Parathyroid adenoma (tissue), 2 donors: ENCODE measurements around the gene GAK.
"Not testable (repeated sequence)": the region's sequence is repeated elsewhere in the genome, so short reads cannot be mapped to it uniquely, and the experiment has no call there.

Source experiments
- H2AFZ ChIP-seq: fragments of 300-600 bp; sonication (generic); one replicate; pipeline ENCODE4 v1.7.0; 2017; ENCODE audit warnings: antibody characterized with exemption, mild to moderate bottlenecking
- H3K27ac ChIP-seq: fragments of 300-600 bp; sonication (generic); one replicate; pipeline ENCODE4 v1.7.0; 2017
- H3K27me3 ChIP-seq: fragments of 300-600 bp; sonication (generic); one replicate; pipeline ENCODE4 v1.7.0; 2017; ENCODE audit warnings: low read length; ENCODE audit not compliant: control insufficient read depth, insufficient read depth
- H3K36me3 ChIP-seq: fragments of 300-600 bp; sonication (generic); one replicate; pipeline ENCODE4 v1.7.0; 2017; ENCODE audit warnings: low read length; ENCODE audit not compliant: control insufficient read depth, insufficient read depth
- H3K4me1 ChIP-seq: fragments of 300-600 bp; sonication (generic); one replicate; pipeline ENCODE4 v1.7.0; 2017; ENCODE audit warnings: control low read depth
- H3K4me2 ChIP-seq: fragments of 300-600 bp; sonication (generic); one replicate; pipeline ENCODE4 v1.7.0; 2017; ENCODE audit warnings: low read length
- H3K4me3 ChIP-seq: fragments of 300-600 bp; sonication (generic); one replicate; pipeline ENCODE4 v1.7.0; 2017; ENCODE audit warnings: low read depth, low read length
- H3K79me2 ChIP-seq: fragments of 300-600 bp; sonication (generic); one replicate; pipeline ENCODE4 v1.7.0; 2017; ENCODE audit warnings: control low read depth
- H3K9ac ChIP-seq: fragments of 300-600 bp; sonication (generic); one replicate; pipeline ENCODE4 v1.7.0; 2017; ENCODE audit warnings: mild to moderate bottlenecking
- H3K9me3 ChIP-seq: fragments of 300-600 bp; sonication (generic); one replicate; pipeline ENCODE4 v1.7.0; 2017; ENCODE audit warnings: low read length; ENCODE audit not compliant: control insufficient read depth
- CTCF ChIP-seq: fragments of 300-600 bp; sonication (generic); IDR thresholded peaks from one replicate; pipeline ENCODE4 v1.7.0; 2017; ENCODE audit warnings: antibody characterized with exemption, mild to moderate bottlenecking
- donor health status: primary hyperparathyroidism.

Gene GAK

GRCh38 chr4:925771-926500 lies 6.2 kb downstream of the GAK start:
- Histone ChIP-seq H3K9ac (no peak overlapping the region), H3K4me2 (no peak overlapping the region), H3K36me3 (no peaks in the 10 kb centered on the region), H3K9me3 (no peaks in the 10 kb centered on the region), H3K79me2 (peaks cover 43% of the 10 kb centered on the region), H3K27me3 (no peaks in the 10 kb centered on the region), H3K4me3 (no peak overlapping the region), H3K4me1 (peaks cover 3% of the 10 kb centered on the region), H3K27ac (no peak overlapping the region), H2AFZ (no peak overlapping the region)
- TF ChIP-seq CTCF, result no peak

- TF ChIP-seq CTCF, result no peak
- Histone ChIP-seq H3K4me2 (no peak overlapping the region), H2AFZ (no peak overlapping the region), H3K79me2 (peaks cover 46% of the 10 kb centered on the region), H3K9ac (no peak overlapping the region), H3K4me1 (no peaks in the 10 kb centered on the region), H3K9me3 (no peaks in the 10 kb centered on the region), H3K27ac (no peak overlapping the region), H3K36me3 (no peaks in the 10 kb centered on the region), H3K4me3 (no peak overlapping the region), H3K27me3 (no peaks in the 10 kb centered on the region)
These were observed 6.9 kb downstream of the GAK start for GRCh38 chr4:925171-925570.

GRCh38 chr4:924107-925096 lies 7.7 kb downstream of the GAK start:
- Histone ChIP-seq H3K4me3 (no peak overlapping the region), H3K79me2 (peaks cover 54% of the 10 kb centered on the region)

GRCh38 chr4:921830-922331 lies 10.2 kb downstream of the GAK start:
- peaks cover 72% of the 10 kb centered on the region for H3K79me2 ChIP-seq
- no peaks in the 10 kb centered on the region for H3K27me3 ChIP-seq
- no peaks in the 10 kb centered on the region for H3K9me3 ChIP-seq
- no peaks in the 10 kb centered on the region for H3K4me1 ChIP-seq
- H3K9ac ChIP-seq, result no peak overlapping the region
- TF ChIP-seq CTCF, result no peak
- H3K27ac ChIP-seq, result no peak overlapping the region
- H3K36me3 ChIP-seq, result no peaks in the 10 kb centered on the region
- no peak overlapping the region for H3K4me3 ChIP-seq
- no peak overlapping the region for H3K4me2 ChIP-seq
- no peak overlapping the region for H2AFZ ChIP-seq

More at GRCh38 chr4:924107-925096, 7.7 kb downstream of the GAK start:
- no peaks in the 10 kb centered on the region for H3K36me3 ChIP-seq
- no peak overlapping the region for H3K27ac ChIP-seq
- TF ChIP-seq CTCF, result no peak
- no peak overlapping the region for H2AFZ ChIP-seq
- no peaks in the 10 kb centered on the region for H3K27me3 ChIP-seq
- no peak overlapping the region for H3K4me2 ChIP-seq
- H3K4me1 ChIP-seq, result no peaks in the 10 kb centered on the region
- H3K9me3 ChIP-seq, result no peaks in the 10 kb centered on the region
- no peak overlapping the region for H3K9ac ChIP-seq

- H3K9me3 ChIP-seq, H3K4me2 ChIP-seq, H3K27ac ChIP-seq, H3K9ac ChIP-seq, H3K27me3 ChIP-seq, H3K4me1 ChIP-seq, H3K4me3 ChIP-seq, H3K36me3 ChIP-seq, H2AFZ ChIP-seq: not testable (repeated sequence)
- peaks cover 61% of the 10 kb centered on the region for H3K79me2 ChIP-seq
These were observed 13.0 kb downstream of the GAK start for GRCh38 chr4:919004-919680.

GRCh38 chr4:918591-918990 lies 13.5 kb downstream of the GAK start:
- not testable (repeated sequence) for H2AFZ ChIP-seq, H3K4me2 ChIP-seq, H3K4me3 ChIP-seq, H3K4me1 ChIP-seq, H3K27me3 ChIP-seq, H3K27ac ChIP-seq, H3K9me3 ChIP-seq, H3K36me3 ChIP-seq, H3K9ac ChIP-seq
- peaks cover 61% of the 10 kb centered on the region for H3K79me2 ChIP-seq
